HepG2 (cell line): ENCODE data around the gene KLF6. TPM values are rescaled to one million over a fixed set of nuclear protein-coding genes. Genes with fewer than 3 reads are reported as not detected.

ENCODE experiments used
- CENPX ChIP-seq: sonication (generic); formaldehyde crosslinking; IDR thresholded peaks from 2 replicates; pipeline ENCODE4 v1.9.0; 2021; ENCODE audit warnings: mild to moderate bottlenecking, missing genetic modification reagents, moderate library complexity
- EP300 ChIP-seq, 3 experiments: sonication (generic) in 1 of 3; formaldehyde crosslinking in 1 of 3; IDR thresholded peaks; 2 replicates each; pipeline versions ENCODE4 v1.5.1 to v1.6.1; 2011 to 2020; ENCODE audit warnings: low read depth in 2 of 3, low read length in 2 of 3, borderline replicate concordance in 1 of 3, improper control_type of control experiment in 1 of 3, mild to moderate bottlenecking in 1 of 3, missing genetic modification reagents in 1 of 3, moderate library complexity in 1 of 3
- HMGA1 ChIP-seq: sonication (generic); formaldehyde crosslinking; conservative IDR thresholded peaks from 2 replicates; pipeline ENCODE4 v1.4.0; 2020; ENCODE audit warnings: missing genetic modification reagents
- MAFG ChIP-seq: sonication (generic); formaldehyde crosslinking; IDR thresholded peaks from 2 replicates; pipeline ENCODE4 v1.5.1; 2020; ENCODE audit warnings: mild to moderate bottlenecking, missing genetic modification reagents
- NFIC ChIP-seq: IDR thresholded peaks from 2 replicates; pipeline ENCODE4 v1.6.1; 2012; ENCODE audit warnings: mild to moderate bottlenecking, low read length, inconsistent platforms
- PAWR ChIP-seq: sonication (generic); formaldehyde crosslinking; IDR thresholded peaks from 2 replicates; pipeline ENCODE4 v1.4.0; 2020; ENCODE audit warnings: missing genetic modification reagents, mild to moderate bottlenecking, borderline replicate concordance
- RCOR2 ChIP-seq: IDR thresholded peaks from 2 replicates; pipeline ENCODE4 v1.6.1; 2016; ENCODE audit warnings: missing biosample characterization, missing genetic modification reagents
- REPIN1 ChIP-seq: sonication (generic); formaldehyde crosslinking; IDR thresholded peaks from 2 replicates; pipeline ENCODE4 v1.8.0; 2022; ENCODE audit warnings: missing genetic modification reagents, low read depth, mild to moderate bottlenecking, borderline replicate concordance
- SOX5 ChIP-seq: IDR thresholded peaks from 2 replicates; pipeline ENCODE4 v1.6.1; 2016; ENCODE audit warnings: borderline replicate concordance
- SRF ChIP-seq: IDR thresholded peaks from 2 replicates; pipeline ENCODE4 v1.6.1; 2011; ENCODE audit warnings: mild to moderate bottlenecking, low read depth, low read length, moderate library complexity
- SRY ChIP-seq: sonication (generic); formaldehyde crosslinking; IDR thresholded peaks from 2 replicates; pipeline ENCODE4 v1.8.0; 2022; ENCODE audit warnings: mild to moderate bottlenecking, missing genetic modification reagents
- THAP11 ChIP-seq: IDR thresholded peaks from 2 replicates; pipeline ENCODE4 v1.6.1; 2016; ENCODE audit warnings: missing biosample characterization, missing genetic modification reagents
- WIZ ChIP-seq: sonication (generic); formaldehyde crosslinking; IDR thresholded peaks from 2 replicates; pipeline ENCODE4 v1.5.1; 2020; ENCODE audit warnings: mild to moderate bottlenecking, missing genetic modification reagents
- ZBTB8A ChIP-seq: sonication (generic); formaldehyde crosslinking; IDR thresholded peaks from 2 replicates; pipeline ENCODE4 v1.4.0; 2020; ENCODE audit warnings: mild to moderate bottlenecking, low read depth, missing genetic modification reagents, borderline replicate concordance
- ZNF121 ChIP-seq: sonication (generic); formaldehyde crosslinking; IDR thresholded peaks from 2 replicates; pipeline ENCODE4 v1.5.0; 2020; ENCODE audit warnings: mild to moderate bottlenecking, missing genetic modification reagents
- ZNF264 ChIP-seq: sonication (generic); formaldehyde crosslinking; IDR thresholded peaks from 2 replicates; pipeline ENCODE4 v1.4.0; 2020; ENCODE audit warnings: missing genetic modification reagents
- ZNF326 ChIP-seq: sonication (generic); formaldehyde crosslinking; IDR thresholded peaks from 2 replicates; pipeline ENCODE4 v1.4.0; 2020; ENCODE audit warnings: missing genetic modification reagents, borderline replicate concordance
- ZNF333 ChIP-seq: sonication (generic); formaldehyde crosslinking; IDR thresholded peaks from 2 replicates; pipeline ENCODE4 v1.4.0; 2020; ENCODE audit warnings: mild to moderate bottlenecking, missing genetic modification reagents, borderline replicate concordance
- ZNF33B ChIP-seq: sonication (generic); formaldehyde crosslinking; IDR thresholded peaks from 2 replicates; pipeline ENCODE4 v1.5.1; 2020; ENCODE audit warnings: mild to moderate bottlenecking, missing genetic modification reagents
- ZNF382 ChIP-seq: sonication (generic); formaldehyde crosslinking; IDR thresholded peaks from 2 replicates; pipeline ENCODE4 v1.5.0; 2020; ENCODE audit warnings: missing genetic modification reagents, mild to moderate bottlenecking, borderline replicate concordance
- ZNF543 ChIP-seq: sonication (generic); formaldehyde crosslinking; IDR thresholded peaks from 2 replicates; pipeline ENCODE4 v1.4.0; 2020; ENCODE audit warnings: mild to moderate bottlenecking, missing genetic modification reagents
- ZNF724P ChIP-seq: sonication (generic); formaldehyde crosslinking; IDR thresholded peaks from 2 replicates; pipeline ENCODE4 v1.8.0; 2022; ENCODE audit warnings: missing genetic modification reagents, borderline replicate concordance
- ZNF780A ChIP-seq: sonication (generic); formaldehyde crosslinking; IDR thresholded peaks from 2 replicates; pipeline ENCODE4 v1.8.0; 2022; ENCODE audit warnings: mild to moderate bottlenecking, missing genetic modification reagents, moderate library complexity
- ZSCAN25 ChIP-seq: sonication (generic); formaldehyde crosslinking; IDR thresholded peaks from 2 replicates; pipeline ENCODE4 v1.8.0; 2022; ENCODE audit warnings: mild to moderate bottlenecking, missing genetic modification reagents
- polyA plus RNA-seq, 8 experiments: library from polyadenylated mRNA; depleted of rRNA in 3 of 8; stranded (reverse) in 7 of 8; unstranded in 1 of 8; fragments of >200 nt; fragmentation: Illumina TruSeq in 4 of 8; extraction: Trizol in 4 of 8; gene quantifications; 2 replicates each; pipeline versions ENCODE4 v1.2.1 to v1.2.3, GENCODE V29; 2011 to 2016; ENCODE audit warnings: low read depth in 4 of 8, missing spikeins in 1 of 8, mixed read lengths in 1 of 8; ENCODE audit not compliant: insufficient read depth in 1 of 8
- total RNA-seq, 5 experiments: library from RNA; depleted of rRNA; stranded (reverse); fragments of >200 nt; fragmentation: Illumina TruSeq; extraction: Trizol; gene quantifications; 2 replicates each; pipeline ENCODE4 v1.2.3, GENCODE V29; 2016; ENCODE audit warnings: low read depth in 1 of 5
- TF ChIP-seq, protein P1 (sequence below): conservative IDR thresholded peaks from 2 replicates; pipeline ENCODE4 v1.6.1; 2018; ENCODE audit warnings: missing genetic modification reagents
- TF ChIP-seq, protein P2 (sequence below): sonication (generic); formaldehyde crosslinking; IDR thresholded peaks from 2 replicates; pipeline ENCODE4 v1.4.0; 2020; ENCODE audit warnings: missing genetic modification reagents, mild to moderate bottlenecking, borderline replicate concordance

The KLF6 gene
- total and polyA plus RNA-seq, 2 of the 13 experiments (the other 11 are each of a cell fraction or from before 2014, with no cell fraction given): 27.0 to 71.9 TPM

DNA sequence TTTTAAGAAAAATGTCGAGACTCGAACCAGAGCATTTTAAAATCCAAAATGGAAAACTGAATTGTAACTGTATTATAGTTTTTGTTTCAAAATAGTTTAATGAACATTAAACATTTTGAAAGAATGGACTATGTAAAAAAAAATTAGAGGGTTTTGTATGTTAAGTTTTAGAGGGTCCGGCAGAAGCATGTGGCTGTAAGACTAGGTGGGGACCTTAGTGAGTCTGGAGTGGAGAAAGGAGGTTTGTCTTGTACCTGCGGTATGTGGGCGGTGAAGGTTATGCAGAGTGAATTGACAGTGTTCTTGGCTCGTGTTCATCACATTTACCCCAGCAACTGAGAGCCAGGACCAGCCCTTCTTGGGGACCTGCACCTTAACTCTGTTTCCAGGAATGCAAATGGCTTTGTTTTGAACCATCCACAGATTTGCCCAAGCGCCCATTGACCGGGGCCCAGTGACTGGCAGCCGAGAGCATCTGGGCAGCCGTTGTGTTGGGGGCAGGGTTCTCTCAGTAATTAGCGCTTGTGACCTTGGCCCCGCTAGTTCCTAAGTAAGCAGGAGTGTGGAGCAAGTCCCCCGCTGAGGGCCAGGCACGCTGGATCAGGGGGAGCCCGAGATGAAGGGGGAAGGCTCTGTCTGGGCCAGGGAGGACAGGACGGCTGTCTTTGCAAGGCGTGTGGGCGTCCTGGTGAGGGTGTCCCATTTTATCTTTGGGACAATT lies 1.4 kb upstream of the KLF6 start (continued):
- TF ChIP-seq ZNF333 (CRISPR knock-in tag) (no peak), EP300 (IDR thresholded peaks at IDR 0.05; ENCODE audit: low read depth in 2 of 2, low read length in 2 of 2) (peak; percentile 69 to 79; a peak in 3 of 4 replicates), EP300 (CRISPR knock-in tag; IDR thresholded peaks at IDR 0.05; ENCODE audit: borderline replicate concordance) (peak; percentile 87), WIZ (CRISPR knock-in tag) (0 out of 2 replicates have a peak, but pooled peaks have one; percentile 5), ZNF724P (CRISPR knock-in tag) (peak; percentile 33; the same call in 1 of the 2 replicates), SRY (CRISPR knock-in tag) (no peak; the same call in 1 of the 2 replicates), REPIN1 (CRISPR knock-in tag) (peak; percentile 73; the same call in 1 of the 2 replicates), HMGA1 (CRISPR knock-in tag) (no peak), ZNF326 (CRISPR knock-in tag) (no peak; the same call in 1 of the 2 replicates), SOX5 (CRISPR knock-in tag) (peak; percentile 88; the same call in 1 of the 2 replicates), THAP11 (CRISPR knock-in tag) (peak; percentile 55), ZNF543 (CRISPR knock-in tag) (no peak), ZSCAN25 (CRISPR knock-in tag) (no peak), MAFG (CRISPR knock-in tag) (no peak), RCOR2 (CRISPR knock-in tag) (peak; percentile 86), ZNF382 (CRISPR knock-in tag) (no peak), CENPX (CRISPR knock-in tag) (no peak), ZNF121 (CRISPR knock-in tag) (peak; percentile 36; the same call in 1 of the 2 replicates), NFIC (peak; percentile 68), ZNF264 (CRISPR knock-in tag) (peak; percentile 51; the same call in 1 of the 2 replicates), ZBTB8A (CRISPR knock-in tag) (no peak), SRF (no peak), ZNF33B (CRISPR knock-in tag) (no peak), ZNF780A (CRISPR knock-in tag) (0 out of 2 replicates have a peak, but pooled peaks have one; percentile 42), PAWR (no peak)
- TF ChIP-seq, protein P1, sequence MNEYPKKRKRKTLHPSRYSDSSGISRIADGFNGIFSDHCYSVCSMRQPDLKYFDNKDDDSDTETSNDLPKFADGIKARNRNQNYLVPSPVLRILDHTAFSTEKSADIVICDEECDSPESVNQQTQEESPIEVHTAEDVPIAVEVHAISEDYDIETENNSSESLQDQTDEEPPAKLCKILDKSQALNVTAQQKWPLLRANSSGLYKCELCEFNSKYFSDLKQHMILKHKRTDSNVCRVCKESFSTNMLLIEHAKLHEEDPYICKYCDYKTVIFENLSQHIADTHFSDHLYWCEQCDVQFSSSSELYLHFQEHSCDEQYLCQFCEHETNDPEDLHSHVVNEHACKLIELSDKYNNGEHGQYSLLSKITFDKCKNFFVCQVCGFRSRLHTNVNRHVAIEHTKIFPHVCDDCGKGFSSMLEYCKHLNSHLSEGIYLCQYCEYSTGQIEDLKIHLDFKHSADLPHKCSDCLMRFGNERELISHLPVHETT: peak; percentile 53; the same call in 1 of the 2 replicates
- TF ChIP-seq, protein P2, sequence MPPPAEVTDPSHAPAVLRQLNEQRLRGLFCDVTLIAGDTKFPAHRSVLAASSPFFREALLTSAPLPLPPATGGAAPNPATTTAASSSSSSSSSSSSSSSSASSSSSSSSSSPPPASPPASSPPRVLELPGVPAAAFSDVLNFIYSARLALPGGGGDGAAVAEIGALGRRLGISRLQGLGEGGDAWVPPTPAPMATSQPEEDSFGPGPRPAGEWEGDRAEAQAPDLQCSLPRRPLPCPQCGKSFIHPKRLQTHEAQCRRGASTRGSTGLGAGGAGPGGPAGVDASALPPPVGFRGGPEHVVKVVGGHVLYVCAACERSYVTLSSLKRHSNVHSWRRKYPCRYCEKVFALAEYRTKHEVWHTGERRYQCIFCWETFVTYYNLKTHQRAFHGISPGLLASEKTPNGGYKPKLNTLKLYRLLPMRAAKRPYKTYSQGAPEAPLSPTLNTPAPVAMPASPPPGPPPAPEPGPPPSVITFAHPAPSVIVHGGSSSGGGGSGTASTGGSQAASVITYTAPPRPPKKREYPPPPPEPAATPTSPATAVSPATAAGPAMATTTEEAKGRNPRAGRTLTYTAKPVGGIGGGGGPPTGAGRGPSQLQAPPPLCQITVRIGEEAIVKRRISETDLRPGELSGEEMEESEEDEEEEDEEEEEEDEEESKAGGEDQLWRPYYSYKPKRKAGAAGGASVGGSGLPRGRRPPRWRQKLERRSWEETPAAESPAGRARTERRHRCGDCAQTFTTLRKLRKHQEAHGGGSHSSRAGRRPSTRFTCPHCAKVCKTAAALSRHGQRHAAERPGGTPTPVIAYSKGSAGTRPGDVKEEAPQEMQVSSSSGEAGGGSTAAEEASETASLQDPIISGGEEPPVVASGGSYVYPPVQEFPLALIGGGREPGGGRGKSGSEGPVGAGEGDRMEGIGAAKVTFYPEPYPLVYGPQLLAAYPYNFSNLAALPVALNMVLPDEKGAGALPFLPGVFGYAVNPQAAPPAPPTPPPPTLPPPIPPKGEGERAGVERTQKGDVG: peak; percentile 69; the same call in 1 of the 2 replicates
